IPS-18a (cell line): ENCODE results near the gene CYB561D1.

Experiments
- H3K27ac ChIP-seq: one replicate; pipeline ENCODE4 v1.5.1; 2013; ENCODE audit warnings: low read length
- H3K27me3 ChIP-seq: one replicate; pipeline ENCODE4 v1.6.1; 2013; ENCODE audit warnings: mild to moderate bottlenecking, low read length; ENCODE audit not compliant: control insufficient read depth, insufficient read depth
- H3K36me3 ChIP-seq: one replicate; pipeline ENCODE4 v1.6.1; 2013; ENCODE audit warnings: low read depth, low read length; ENCODE audit not compliant: control insufficient read depth
- H3K4me1 ChIP-seq: one replicate; pipeline ENCODE4 v1.6.1; 2013; ENCODE audit warnings: low read depth, low read length; ENCODE audit not compliant: control insufficient read depth
- H3K4me3 ChIP-seq: one replicate; pipeline ENCODE4 v1.5.1; 2013; ENCODE audit warnings: low read length
- H3K9ac ChIP-seq: one replicate; pipeline ENCODE4 v1.6.1; 2013; ENCODE audit warnings: mild to moderate bottlenecking, low read length, moderate library complexity
- H3K9me3 ChIP-seq: one replicate; pipeline ENCODE4 v1.6.1; 2013; ENCODE audit warnings: low read depth, low read length; ENCODE audit not compliant: control insufficient read depth

CYB561D1 gene

DNA sequence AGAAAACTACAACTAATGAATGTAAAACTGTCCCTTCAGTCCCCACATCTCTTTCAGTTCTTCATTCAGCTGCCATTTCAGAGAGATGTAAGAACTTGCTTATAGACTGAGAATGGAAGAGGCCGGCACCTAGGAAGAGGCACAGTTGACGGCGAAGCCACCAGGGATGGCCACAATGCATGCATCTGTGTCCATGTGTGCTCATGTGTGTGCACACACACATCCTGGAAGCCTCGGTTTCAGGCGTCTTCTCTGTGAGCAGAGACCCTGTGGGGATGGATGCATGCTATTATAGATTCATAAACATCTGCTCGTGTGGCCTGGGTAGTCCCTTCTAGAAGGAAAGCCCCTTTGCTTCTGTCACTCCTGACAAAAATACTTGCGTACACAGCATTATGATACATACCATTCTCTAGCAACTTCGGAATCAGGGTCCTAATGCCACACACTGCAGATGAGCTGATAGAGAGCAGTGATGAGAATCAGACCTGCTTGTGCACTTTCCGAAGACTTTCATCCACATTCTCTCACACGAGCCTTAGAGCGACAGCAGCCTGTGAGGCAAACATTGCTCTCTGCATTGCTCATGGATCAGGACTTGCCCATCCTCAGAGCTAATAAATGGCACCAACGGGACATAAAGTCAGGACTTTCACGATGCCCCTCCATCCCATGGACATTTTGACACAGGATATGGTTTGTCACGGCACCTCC is 33.4 kb downstream of the CYB561D1 start:
- no peaks in the 10 kb centered on the region for H3K36me3 ChIP-seq
- H3K4me3 ChIP-seq, result no peak overlapping the region
- H3K27me3 ChIP-seq, result no peaks in the 10 kb centered on the region
- no peak overlapping the region for H3K9ac ChIP-seq
- H3K4me1 ChIP-seq, result no peaks in the 10 kb centered on the region
- no peak overlapping the region for H3K27ac ChIP-seq
- H3K9me3 ChIP-seq, result no peaks in the 10 kb centered on the region

DNA sequence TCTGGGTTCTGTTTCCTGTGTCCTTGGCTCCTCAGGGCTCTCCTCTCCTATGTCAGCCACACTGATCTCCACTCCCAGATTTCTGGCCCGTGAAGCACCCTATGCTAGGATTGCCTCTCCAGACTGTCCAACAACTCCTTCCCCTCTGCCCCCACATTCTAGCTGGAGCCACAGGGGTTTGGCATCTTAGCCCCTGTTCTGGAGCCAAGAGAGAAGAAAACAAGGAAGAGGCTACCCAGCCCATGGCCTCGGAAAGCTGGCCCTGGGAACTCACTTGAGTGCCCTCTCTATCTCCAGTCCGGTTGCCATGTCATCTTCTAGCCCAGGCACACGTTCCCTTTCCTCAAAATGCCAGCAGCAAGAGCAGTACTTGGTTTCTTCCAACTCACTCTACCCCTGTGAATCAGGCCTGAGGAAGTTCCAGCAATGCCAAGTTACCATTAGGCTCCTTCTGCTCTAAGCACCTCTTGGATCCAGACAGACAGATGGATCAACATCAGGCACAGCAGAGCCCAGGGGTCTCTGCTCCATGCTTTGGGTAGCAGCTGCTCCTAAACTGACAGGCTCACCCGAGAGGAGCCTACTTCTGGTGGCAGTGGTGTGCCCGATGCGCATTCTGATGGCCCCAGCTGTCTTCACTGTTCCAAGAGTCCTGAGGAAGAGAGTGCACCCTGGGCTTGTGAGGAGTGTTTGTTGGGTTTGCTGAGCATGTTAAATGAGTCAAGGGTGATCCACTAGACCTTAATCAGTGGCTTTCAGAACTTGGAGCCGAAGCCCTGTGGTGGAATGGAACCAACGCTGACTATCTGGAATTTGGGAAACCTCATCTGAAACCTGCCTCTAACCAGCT is 34.2 kb downstream of the CYB561D1 start:
- Histone ChIP-seq H3K9me3 (no peaks in the 10 kb centered on the region), H3K9ac (no peak overlapping the region), H3K27ac (no peak overlapping the region), H3K36me3 (no peaks in the 10 kb centered on the region), H3K4me1 (peaks cover 2% of the 10 kb centered on the region), H3K4me3 (no peak overlapping the region), H3K27me3 (no peaks in the 10 kb centered on the region)

DNA sequence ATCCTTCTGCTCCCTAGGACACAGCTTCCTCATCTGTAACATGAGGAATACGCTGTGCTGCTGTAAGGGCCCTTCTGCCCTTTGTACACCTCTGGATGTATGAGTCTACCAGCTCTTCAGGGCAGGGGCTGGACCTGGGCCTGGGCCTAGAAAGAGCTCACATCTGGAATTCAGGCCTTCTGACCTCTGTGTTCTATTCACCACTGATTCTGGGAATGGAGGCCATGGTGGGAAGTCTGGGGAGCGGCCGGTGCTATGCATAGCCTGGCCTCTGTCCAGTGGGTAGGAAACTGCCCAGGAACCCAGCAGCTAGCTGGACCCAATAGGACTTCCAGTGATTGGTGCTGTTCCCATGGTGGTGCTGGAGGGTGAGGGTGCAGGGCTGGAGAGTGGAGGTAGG is 34.8 kb downstream of the CYB561D1 start:
- Histone ChIP-seq H3K36me3 (no peaks in the 10 kb centered on the region), H3K9me3 (no peaks in the 10 kb centered on the region), H3K27me3 (no peaks in the 10 kb centered on the region), H3K27ac (no peak overlapping the region), H3K4me1 (peaks cover 2% of the 10 kb centered on the region), H3K9ac (no peak overlapping the region), H3K4me3 (no peak overlapping the region)

DNA sequence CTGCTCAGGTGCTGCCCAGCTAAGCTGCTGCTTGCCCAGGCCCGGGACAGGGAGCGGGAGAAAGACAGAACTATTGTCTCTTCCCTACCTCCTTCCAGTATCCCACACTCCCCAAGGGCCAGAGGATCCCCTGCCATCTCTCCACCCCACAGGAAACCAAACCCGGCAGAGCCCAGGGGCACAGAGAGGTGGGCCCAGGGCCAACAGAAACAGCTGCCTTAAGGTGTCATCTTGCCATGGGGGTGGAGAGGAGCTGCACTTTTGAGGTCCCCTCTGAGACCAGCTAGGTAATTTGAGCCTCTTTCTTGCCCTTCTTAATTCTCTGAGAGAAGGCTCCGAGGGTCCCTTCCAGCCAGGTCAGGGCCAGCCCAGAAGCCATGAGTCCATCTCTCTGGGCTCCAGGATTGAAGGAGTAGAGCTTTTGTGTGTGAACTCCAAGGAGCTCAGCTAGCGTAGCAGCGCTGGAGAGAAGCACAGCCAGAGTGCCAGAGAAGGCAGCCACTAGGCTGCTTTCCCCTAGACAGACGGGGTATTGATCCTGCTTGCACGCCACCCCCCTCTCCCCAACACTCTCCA is 36.1 kb downstream of the CYB561D1 start:
- Histone ChIP-seq H3K27me3 (no peaks in the 10 kb centered on the region), H3K36me3 (no peaks in the 10 kb centered on the region), H3K27ac (no peak overlapping the region), H3K4me3 (no peak overlapping the region), H3K9me3 (no peaks in the 10 kb centered on the region), H3K4me1 (peaks cover 2% of the 10 kb centered on the region), H3K9ac (no peak overlapping the region)

DNA sequence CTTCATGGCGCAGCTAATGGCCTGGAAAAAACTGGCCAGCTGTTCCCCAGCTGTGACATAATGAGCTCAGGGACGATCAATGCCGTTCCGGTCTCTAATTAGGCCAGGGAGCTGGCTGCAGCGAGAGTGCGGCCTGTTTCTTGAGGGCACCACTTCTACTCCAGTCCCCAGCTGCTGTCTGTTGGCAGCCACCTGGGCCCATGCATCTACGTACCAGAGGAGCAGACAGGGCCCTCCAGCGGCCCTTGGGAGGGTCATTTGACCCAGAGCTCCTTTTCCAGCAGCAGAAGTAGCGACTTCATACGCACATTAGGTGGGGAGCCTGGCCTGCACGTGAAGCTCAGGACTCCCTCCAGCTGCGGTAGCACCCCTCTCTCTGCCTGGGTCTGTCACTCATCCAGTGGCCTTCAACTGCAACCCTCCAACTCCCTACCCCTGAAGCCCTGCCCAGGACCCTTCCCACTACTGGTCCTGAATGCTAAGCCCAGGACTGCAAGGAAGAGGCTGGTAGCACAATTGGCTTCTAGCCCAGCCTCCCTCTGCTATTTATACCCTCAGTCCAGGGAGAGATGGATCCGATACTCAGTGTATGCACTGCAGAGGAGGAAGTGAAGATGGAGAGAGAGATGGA is 36.7 kb downstream of the CYB561D1 start:
- H3K9me3 ChIP-seq, result no peaks in the 10 kb centered on the region
- H3K27me3 ChIP-seq, result no peaks in the 10 kb centered on the region
- H3K27ac ChIP-seq, result no peak overlapping the region
- no peak overlapping the region for H3K9ac ChIP-seq
- no peaks in the 10 kb centered on the region for H3K36me3 ChIP-seq
- peaks cover 2% of the 10 kb centered on the region for H3K4me1 ChIP-seq
- H3K4me3 ChIP-seq, result no peak overlapping the region

DNA sequence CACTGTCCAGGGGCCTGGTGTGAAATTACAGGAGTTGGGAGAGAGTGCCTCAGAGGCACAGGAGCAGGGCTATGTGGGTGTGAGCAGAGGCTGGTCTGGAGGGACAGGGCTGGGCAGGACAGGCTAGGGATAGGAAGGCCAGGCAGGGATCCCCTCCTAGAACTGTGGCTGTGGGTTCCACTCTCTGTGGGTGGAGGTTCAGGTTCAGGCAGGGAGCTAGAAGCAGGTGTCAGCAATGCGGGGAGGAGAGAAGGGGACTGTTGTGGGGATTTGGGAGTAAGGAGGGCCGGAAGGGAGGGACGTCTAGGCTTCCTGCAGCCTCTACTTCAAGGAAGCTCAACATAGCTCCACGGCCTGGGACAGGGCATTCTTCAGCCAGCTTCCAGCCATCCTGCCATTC is 37.5 kb downstream of the CYB561D1 start:
- no peak overlapping the region for H3K9ac ChIP-seq
- no peaks in the 10 kb centered on the region for H3K36me3 ChIP-seq
- H3K27me3 ChIP-seq, result no peaks in the 10 kb centered on the region
- peaks cover 2% of the 10 kb centered on the region for H3K4me1 ChIP-seq
- no peak overlapping the region for H3K27ac ChIP-seq
- no peaks in the 10 kb centered on the region for H3K9me3 ChIP-seq
- no peak overlapping the region for H3K4me3 ChIP-seq

DNA sequence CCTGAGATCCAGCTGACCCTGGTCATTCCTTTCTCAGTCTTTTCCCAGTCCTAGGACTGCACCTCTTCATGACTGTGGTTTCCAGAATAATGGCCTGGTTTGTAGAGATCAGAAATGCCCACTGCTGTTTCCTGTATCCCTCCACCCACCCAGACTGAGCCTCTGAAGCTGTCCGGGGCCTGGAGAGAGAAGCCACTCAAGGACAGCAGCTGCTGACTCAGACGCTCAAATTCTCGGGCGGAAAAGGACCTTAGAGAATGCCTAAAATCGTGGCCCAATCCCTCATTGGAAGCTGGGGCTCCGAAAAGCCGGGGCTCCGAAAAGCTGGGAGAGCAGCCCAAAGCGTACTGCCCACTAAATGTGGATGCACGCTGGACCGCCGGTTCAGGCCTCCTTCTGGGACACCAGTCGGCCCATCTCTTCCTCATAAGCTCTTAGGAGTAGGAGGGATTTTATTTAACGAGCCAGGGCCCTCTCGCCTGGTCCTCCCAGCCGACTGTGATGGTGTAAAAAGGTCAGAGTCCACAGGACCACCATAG is 38.0 kb downstream of the CYB561D1 start:
- Histone ChIP-seq H3K9ac (no peak overlapping the region), H3K27ac (no peak overlapping the region), H3K4me3 (no peak overlapping the region), H3K4me1 (peaks cover 2% of the 10 kb centered on the region), H3K36me3 (no peaks in the 10 kb centered on the region), H3K27me3 (no peaks in the 10 kb centered on the region), H3K9me3 (no peaks in the 10 kb centered on the region)

DNA sequence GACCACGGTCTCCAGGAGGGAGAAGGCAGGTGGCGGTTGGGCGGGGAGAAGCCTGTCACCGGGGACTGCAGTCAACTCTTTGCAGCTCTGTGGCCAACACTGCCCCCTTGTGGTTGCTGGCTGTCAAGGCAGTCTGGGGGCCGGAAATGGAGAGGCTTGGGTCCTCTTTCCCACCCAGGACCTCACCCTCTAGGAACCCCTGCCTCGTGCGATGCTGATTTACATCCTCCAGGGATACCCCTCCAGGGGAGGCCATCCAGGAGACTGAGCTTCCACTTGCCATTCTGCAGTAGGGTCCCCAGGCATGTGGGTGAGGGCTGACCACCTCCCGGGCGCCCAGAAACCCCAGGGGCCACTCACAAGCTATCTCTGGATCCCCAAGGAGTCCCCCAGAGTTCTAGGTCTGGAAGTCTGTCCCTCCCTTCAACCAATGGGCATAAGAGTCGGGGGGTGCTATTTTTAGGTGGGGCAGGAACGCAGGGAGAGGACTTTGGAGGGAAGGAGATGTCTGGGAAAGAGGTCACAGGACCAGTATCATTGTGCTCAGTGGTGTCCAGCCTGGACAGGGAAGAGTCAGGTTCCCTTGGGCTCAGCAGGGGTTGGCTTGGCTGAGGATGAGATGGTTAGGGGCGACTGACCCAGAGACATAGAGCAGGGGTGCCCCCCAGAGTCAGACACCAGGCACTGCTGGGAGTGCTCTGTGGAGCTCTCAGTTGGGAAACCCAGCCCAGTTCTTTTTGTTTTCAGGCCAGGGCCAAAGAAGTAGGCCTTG is 38.7 kb downstream of the CYB561D1 start:
- Histone ChIP-seq H3K9ac (no peak overlapping the region), H3K4me3 (no peak overlapping the region), H3K9me3 (no peaks in the 10 kb centered on the region), H3K27me3 (no peaks in the 10 kb centered on the region), H3K27ac (no peak overlapping the region), H3K4me1 (peaks cover 2% of the 10 kb centered on the region), H3K36me3 (no peaks in the 10 kb centered on the region)

DNA sequence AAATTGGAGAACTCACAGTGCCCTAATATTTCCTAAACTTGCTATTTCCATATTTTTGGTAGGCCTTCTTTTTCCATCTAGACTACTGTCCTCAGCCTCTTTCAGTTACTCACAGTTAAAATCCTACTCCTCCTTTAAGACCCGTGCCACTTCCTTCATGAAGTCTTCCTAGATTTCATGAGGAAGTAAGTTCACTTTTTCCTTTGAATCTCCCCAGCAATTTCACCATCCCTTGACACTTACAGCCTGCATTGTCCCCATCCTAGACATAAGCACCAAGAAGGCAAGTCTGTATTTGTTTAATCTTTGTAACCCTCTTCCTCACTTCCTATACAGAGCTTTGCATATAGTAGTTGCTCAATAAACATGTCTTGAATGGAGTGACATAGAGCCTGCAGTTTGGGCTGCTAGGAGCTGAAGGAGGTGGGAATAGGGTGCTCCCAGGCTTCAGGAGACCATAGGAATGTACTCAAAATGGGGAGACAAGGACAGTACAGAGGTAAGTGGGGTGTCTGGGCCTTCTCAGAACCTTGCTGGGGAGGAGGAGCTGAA is 40.5 kb downstream of the CYB561D1 start:
- Histone ChIP-seq H3K9ac (no peak overlapping the region), H3K9me3 (no peaks in the 10 kb centered on the region), H3K36me3 (no peaks in the 10 kb centered on the region), H3K27me3 (no peaks in the 10 kb centered on the region), H3K4me3 (no peak overlapping the region), H3K27ac (no peak overlapping the region), H3K4me1 (peaks cover 2% of the 10 kb centered on the region)

DNA sequence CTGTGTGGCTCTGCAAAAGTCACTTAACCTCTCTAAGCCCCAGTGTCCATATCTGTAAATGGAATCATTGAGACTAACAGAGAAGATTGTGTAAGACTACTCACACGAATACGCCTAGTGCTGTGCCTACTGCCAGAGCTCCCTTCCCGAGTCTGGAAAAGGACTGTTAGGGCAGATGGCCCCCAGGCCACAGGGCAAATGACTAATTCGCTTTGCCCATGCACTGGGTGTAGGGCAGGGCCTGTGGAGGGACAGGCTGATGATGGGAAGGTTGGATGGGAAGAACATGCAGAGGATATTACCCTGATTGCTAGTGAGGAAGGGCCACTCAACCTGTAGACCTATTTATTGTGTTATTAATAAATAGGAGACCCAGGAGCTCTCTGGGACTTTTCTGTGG is 41.6 kb downstream of the CYB561D1 start:
- Histone ChIP-seq H3K36me3 (no peaks in the 10 kb centered on the region), H3K9ac (no peak overlapping the region), H3K27ac (no peak overlapping the region), H3K4me3 (no peak overlapping the region), H3K27me3 (no peaks in the 10 kb centered on the region), H3K4me1 (peaks cover 2% of the 10 kb centered on the region), H3K9me3 (no peaks in the 10 kb centered on the region)
